OCI-M2 (cell line): ENCODE measurements around the gene SCN4A.
"Not testable (repeated sequence)": the region's sequence is repeated elsewhere in the genome, so short reads cannot be mapped to it uniquely, and the experiment has no call there.

Experiments
- DNase-seq: peaks from one replicate; lab custom pipeline; 2025; ENCODE audit not compliant: unreplicated experiment; lab: John Stamatoyannopoulos, UW

SCN4A gene

DNA sequence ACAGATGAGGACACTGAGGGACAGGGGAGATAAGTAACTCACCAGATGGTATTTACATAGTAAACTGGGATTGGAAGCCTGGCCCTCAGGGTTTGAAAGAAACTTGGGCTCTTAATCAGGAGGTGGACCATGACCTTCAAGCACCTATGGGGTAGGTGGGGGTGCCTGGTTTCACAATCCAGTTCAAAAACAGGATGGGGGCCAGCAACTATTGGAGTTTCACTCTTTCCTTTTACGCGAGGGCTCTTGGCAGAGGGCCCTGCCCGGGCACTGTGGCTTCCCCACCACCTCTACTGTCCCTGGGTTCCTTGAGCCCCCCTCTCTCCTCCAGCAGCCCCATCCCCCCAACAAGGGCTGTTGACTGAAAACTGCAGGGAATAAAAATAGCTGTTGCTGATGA lies 14.1 kb upstream of the SCN4A start:
- no peak for DNase-seq

- no peak for DNase-seq
Observed at GRCh38 chr17:63985387-63986140, 12.8 kb upstream of the SCN4A start.

DNA sequence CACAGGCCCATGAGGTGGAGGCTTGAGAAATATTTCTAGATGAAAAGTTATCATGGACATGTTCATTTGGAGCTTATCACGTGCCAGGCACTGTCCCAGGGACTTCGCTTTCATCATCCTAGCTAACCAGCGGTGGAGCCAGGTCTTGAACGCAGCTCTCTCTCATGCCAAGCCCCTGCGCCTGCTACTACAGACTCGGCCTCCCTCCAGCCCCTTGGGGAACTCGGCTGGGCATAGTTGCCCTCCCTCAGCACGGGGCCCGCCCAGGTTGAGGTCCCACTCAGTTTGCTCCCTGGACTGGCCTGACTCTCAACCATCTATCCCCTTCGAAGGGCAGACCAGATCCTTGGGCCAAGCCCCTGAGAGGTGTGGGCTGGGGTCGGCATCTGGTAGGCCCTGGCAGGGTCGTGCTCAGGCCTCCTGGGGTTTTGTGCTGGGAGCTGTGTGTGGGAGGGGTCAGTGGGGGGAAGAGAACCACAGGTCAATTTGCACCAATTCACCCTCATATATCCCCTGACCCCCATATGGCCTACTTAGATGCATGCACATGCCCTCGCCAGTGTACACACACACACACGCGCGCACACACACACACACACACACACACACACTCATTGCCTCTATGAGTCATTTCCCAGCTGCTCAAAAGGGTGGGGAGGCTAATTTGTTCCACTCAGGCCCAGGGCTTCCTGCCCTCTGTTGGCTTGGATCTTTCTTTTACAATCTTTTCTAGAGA lies 12.1 kb upstream of the SCN4A start:
- no peak for DNase-seq

- no peak for DNase-seq
Observed at GRCh38 chr17:63984236-63984635, 11.5 kb upstream of the SCN4A start.

DNA sequence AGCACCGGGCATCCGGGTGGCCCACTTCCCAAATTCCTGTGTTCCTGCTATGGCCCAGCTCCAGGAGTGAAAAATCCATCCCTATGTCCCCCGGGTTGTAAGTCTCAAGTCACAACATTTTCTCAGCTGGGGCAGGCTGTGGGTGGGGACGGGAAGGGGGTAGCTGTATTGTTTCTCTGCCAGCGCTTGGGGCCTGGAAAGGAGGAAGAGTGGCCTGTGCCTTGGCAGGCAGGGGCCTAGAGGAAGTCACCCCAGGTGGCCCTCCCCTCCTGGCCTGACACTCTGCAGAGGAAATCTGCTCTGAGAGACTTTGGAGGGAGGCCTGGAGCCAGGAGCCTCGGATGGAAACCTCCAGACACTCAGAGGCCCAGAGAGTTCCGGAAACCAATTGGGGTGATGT lies 10.6 kb upstream of the SCN4A start:
- no peak for DNase-seq

DNA sequence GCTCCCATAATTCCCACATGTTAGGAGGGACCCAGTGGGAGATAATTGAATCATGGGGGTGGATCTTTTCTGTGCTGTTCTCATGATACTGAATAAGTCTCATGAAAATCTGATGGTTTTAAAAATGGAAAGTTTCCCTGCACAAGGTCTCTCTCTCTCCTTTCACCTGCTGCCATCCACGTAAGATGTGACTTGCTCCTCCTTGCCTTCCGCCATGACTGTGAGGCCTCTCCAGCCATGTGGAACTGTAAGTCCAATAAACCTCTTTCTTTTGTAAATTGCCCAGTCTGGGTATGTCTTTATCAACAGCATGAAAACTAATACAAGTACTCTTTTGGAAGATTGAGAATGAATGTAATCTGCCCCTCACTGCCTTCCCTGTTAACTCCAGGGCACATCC lies 9.9 kb upstream of the SCN4A start:
- not testable (repeated sequence) for DNase-seq

DNA sequence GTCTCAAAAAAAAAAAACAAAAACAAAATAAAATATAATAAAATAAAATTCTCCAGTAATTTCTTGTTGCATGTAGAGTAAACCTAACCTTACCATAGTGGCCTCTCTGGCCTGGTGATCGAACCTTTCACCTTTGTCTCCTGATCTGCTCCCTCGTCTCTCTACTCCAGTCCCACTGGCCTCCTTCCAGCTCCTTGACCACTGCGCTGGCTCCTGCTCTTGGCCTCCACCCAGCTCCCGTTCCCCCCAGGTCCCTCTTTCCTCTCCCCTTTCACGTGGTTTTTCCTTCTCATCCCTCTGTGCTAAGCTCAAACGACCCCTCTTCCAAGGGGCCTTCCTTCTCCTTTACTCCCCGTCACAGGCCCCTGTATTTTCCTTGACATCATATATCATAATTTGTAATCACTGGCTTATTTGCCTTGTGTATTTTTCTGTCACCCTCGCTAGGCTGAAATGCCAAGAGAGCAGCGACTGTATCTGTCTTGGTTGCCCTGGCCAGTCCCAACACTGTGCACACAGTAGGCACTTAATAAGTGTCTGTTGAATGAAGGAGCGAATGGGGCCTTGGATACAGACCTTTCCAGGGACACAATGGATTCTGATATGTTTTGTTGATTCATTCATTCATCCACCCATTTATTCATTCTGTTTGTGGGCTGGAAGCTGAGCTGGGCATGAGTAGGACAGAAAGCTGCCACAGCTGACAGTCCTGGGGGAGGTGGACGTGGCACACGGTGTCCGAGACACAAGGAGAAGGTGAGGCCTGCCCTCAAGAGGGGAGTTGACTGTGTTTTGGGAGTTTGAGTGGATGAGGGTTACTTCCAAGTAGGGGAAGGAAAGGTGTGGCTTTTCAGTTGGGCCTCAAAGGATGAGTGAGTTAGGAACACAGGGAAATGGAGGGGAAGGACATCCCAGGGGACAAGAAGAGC lies 5.8 kb upstream of the SCN4A start:
- no peak for DNase-seq

- DNase-seq = no peak
Observed at GRCh38 chr17:63976702-63977101, 4.0 kb upstream of the SCN4A start.

GRCh38 chr17:63975541-63976092 lies 2.9 kb upstream of the SCN4A start:
- no peak for DNase-seq

DNA sequence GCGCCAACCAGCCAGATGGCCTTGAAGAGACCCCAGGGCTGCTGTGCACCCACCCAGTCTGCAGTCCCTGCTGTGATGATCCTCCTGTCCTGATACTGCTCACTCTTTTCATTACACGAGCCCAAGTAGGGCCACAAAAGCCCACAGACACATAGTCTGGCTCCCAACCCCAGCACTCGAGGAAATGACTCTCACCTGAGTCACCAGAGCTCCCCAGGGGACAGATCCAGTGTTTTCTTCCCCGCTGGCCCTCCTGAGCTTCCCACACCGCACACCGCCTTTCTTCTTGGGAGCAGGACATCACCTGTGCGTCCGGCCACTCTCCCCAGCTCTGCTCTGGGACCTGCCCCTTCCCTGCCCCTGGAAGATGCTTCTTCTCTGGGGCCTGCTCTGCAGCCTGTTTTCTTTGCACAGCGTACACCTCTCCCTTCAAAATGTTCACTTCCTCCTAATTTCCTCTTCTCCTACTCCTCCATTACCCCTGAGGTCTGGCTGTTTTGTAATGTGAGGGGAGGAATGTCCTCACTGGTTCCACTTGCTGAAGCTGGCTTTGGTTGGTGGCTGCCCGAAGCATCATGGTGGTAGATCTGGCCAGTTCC lies 2.0 kb upstream of the SCN4A start:
- DNase-seq = no peak

- DNase-seq = no peak
Observed at GRCh38 chr17:63973930-63974593, 1.3 kb upstream of the SCN4A start.

GRCh38 chr17:63973247-63973646 lies 529 bp upstream of the SCN4A start:
- DNase-seq = no peak

DNA sequence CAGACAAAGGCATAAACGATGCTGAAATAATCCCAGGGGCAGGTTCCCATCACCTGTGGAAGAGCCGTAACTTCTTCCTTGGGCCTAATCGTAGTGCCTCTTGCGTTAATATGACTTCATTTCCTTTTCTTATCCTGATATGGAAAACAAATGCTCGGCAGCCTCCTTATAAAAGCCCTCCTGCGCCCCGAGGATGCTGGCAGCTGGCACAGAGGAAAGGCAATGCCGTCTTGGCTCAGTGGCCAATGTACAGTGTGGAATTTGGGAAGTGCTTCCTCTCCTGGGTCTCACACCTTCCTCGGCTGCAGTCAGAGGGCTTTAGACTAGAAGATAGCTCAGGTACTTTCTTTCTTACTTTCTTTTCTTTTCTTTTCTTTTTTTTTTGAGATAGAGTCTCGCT lies 3.4 kb downstream of the SCN4A start:
- DNase-seq = no peak

GRCh38 chr17:63967953-63968352 lies 4.8 kb downstream of the SCN4A start:
- DNase-seq = no peak

DNA sequence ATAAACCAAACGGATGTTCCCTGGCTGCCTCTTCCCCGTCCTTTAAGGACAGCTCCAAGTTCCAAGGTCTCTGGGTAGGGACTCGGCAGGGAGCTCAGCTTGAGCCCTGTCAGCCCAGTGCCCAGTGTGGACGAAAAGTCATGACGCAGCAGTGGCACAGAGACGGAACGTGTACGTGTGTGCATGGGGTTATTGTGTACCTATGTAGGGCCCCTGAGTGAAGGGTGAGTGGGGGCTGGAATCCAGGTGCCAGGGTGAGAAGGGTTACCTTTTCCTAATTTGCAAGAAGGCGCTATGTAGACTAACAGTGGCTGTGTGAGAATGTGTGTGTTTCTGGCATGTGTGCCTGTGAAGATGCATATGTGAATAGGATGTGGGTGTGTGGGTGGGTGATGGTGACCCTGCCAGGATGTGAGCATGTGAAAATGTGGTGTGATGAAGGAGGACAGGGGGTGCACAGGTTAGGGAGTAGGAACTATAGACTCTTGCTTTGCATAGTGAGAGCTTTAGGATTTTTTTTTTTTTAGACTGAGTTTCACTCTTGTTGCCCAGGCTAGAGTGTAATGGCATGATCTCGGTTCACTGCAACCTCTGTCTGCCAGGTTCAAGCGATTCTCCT lies 6.0 kb downstream of the SCN4A start:
- no peak for DNase-seq

DNA sequence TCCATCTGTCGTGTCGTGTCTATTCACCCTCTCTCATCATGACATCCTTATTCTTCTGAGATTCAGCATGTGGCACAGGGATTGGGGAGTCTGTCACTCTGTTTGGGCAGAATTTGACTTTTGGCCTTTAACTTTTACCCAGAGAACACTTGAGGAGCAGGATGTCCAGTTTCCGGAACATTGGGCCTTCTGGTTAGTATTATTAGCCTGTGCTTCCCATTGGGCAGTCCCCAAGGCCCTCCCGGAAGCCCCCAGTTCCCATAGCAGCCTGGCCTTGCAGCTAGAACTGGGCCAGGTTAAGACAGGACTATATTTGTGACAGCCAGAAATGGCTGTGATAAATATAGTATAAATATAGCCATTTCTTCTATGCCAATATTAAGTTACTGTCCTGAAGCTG lies 9.6 kb downstream of the SCN4A start:
- DNase-seq = no peak

DNA sequence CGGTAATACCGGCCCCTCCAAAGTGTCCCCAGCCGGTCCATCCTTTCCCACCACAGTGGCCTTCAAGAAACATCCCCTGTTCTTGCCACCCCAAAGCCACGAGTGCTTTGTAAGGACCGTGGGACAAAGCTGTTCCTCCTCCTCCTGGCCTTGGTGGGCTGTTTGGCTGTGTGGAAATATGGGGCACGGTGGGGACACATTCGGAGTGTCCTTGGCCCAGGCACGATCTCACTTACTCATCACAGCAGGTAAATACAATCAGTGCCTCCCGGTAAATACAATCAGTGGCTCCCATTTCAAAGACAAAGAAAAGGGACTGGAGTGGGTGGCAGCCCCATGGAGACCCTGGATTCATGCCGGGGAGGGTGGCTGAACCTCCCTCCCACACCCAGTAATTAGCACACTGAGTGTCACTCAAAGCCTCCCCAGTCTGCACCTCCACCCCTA lies 10.4 kb downstream of the SCN4A start:
- DNase-seq = no peak

- DNase-seq = no peak
Observed at GRCh38 chr17:63961355-63962212, 11.1 kb downstream of the SCN4A start.

- no peak for DNase-seq
Observed at GRCh38 chr17:63960430-63960829, 12.3 kb downstream of the SCN4A start.
